Heart left ventricle (tissue), 13 donors: ENCODE results near the gene ARHGEF3.

Experiments
- CTCF ChIP-seq, 12 donors: fragments of 200-600 bp; sonication (generic) in 4 of 12; IDR thresholded peaks; one replicate each; pipeline versions ENCODE4 v1.5.0 to v1.8.0; 2018 to 2022; ENCODE audit warnings: antibody characterized with exemption in 12 of 12, mild to moderate bottlenecking in 5 of 12
- POLR2A ChIP-seq, 2 donors: fragments of 450-650 bp; IDR thresholded peaks; one replicate each; pipeline ENCODE4 v1.6.1; 2017; ENCODE audit warnings: antibody characterized with exemption in 2 of 2, mild to moderate bottlenecking in 2 of 2, moderate library complexity in 2 of 2
- donor health status: ischemic (EF 13 %, LVEDD 7.1; RV severe dilation, severe dysfunction).
- donor health status: DM: no; HTN: yes; CAD: no.
- donor health status: DM: no; HTN: no; CAD: no.
- donor health status: ischemic (EF 25% LVEDD 6.9; RV normal size, moderate dysfunction).
- donor health status: ischemic (EF 25% LVEDD 5.7; RV mildly dilated, moderate dysfunction).
- donor health status: ischemic (EF 35%, LVEDD 5.7; RV mildly dilated, moderate dysfunction).
- donor health status: nonischemic (EF 11% LVEDD 7.7; RV severe dilation, severe dysfunction).
- donor health status: DM: yes; HTN: yes; CAD: no.
- donor health status: PGD.
- donor health status: ischemic (EF 29% LVEDD 5.4; RV normal size, mild dysfunction).
- donor health status: nonischemic (EF 23%, LVEDD 6.1; RV moderate dilation, normal function).

GRCh38 chr3:56800832-56801661 is 702 bp downstream of the ARHGEF3 start:
- TF ChIP-seq POLR2A (IDR thresholded peaks at IDR 0.05) (no peak), CTCF (IDR thresholded peaks at IDR 0.05) (no peak)
